Measurements from ENCODE around the gene SMYD3. TPM values are rescaled to one million over a fixed set of nuclear protein-coding genes. Genes with fewer than 3 reads are reported as not detected.

Gene SMYD3
- total and polyA plus RNA-seq, 2 donors (not counting 1 experiment from before 2014, with no cell fraction given): 69.4 to 83.1 TPM

DNA sequence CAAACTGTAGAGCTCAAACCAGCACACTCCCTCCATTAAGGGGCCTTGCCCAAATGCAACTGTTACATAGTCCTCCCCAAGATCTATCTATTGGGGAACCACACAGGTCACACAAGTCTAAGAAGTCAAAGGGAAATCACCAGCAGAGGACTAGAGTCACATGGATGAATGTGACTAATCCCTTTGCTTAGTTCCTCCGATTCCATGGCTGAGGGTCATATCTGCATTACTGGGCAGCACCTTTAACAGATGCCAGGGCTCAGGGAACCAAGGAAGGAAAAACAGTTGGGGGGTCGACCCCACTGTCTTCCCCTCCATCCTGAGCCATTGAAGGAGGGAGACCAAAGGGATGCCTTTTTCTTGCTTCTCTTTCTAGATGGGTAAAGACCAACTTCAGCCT lies 23.4 kb upstream of the SMYD3 start:
- TF ChIP-seq, protein P1, sequence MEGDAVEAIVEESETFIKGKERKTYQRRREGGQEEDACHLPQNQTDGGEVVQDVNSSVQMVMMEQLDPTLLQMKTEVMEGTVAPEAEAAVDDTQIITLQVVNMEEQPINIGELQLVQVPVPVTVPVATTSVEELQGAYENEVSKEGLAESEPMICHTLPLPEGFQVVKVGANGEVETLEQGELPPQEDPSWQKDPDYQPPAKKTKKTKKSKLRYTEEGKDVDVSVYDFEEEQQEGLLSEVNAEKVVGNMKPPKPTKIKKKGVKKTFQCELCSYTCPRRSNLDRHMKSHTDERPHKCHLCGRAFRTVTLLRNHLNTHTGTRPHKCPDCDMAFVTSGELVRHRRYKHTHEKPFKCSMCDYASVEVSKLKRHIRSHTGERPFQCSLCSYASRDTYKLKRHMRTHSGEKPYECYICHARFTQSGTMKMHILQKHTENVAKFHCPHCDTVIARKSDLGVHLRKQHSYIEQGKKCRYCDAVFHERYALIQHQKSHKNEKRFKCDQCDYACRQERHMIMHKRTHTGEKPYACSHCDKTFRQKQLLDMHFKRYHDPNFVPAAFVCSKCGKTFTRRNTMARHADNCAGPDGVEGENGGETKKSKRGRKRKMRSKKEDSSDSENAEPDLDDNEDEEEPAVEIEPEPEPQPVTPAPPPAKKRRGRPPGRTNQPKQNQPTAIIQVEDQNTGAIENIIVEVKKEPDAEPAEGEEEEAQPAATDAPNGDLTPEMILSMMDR (conservative IDR thresholded peaks at IDR 0.05 in 1 of 2, IDR thresholded peaks at IDR 0.05 in 1 of 2; ENCODE audit: low read depth in 1 of 2, low read length in 2 of 2): no peak
- TF ChIP-seq EZH2 (IDR thresholded peaks at IDR 0.05; ENCODE audit: low read length, missing control alignments): no peak
- H3K79me2 ChIP-seq (ENCODE audit: control insufficient read depth, insufficient read depth, low read length): no peaks in the 10 kb centered on the region
- no peak overlapping the region for H3K4me3 ChIP-seq (replicated peaks in 1 of 4; ENCODE audit: control extremely low read depth in 1 of 4, insufficient read depth in 1 of 4, low read depth in 3 of 4, low read length in 4 of 4)
- H3K27ac ChIP-seq (ENCODE audit: insufficient read depth, low read length): no peak overlapping the region
- no peaks in the 10 kb centered on the region for H3K9me3 ChIP-seq (ENCODE audit: control insufficient read depth, insufficient read depth, low read depth, low read length)
- no peaks in the 10 kb centered on the region for H4K20me1 ChIP-seq (ENCODE audit: control insufficient read depth, extremely low read depth, insufficient read depth, low read length)
- no peak overlapping the region for H3K4me2 ChIP-seq (ENCODE audit: extremely low read depth, insufficient read depth, low read length)
- H3K27me3 ChIP-seq (ENCODE audit: control insufficient read depth, insufficient read depth, low read length): peaks cover 5% of the 10 kb centered on the region
- no peaks in the 10 kb centered on the region for H3K4me1 ChIP-seq (ENCODE audit: control insufficient read depth, extremely low read depth, insufficient read depth, low read length)
- no peak for DNase-seq (ENCODE audit: low read depth in 2 of 2)
- no peak overlapping the region for H3K9ac ChIP-seq (ENCODE audit: insufficient read depth, low read length)
- H3K36me3 ChIP-seq (ENCODE audit: control insufficient read depth, insufficient read depth, low read length): no peaks in the 10 kb centered on the region
- no peak overlapping the region for H2AFZ ChIP-seq (ENCODE audit: low read length)

GRCh38 chr1:246528933-246529731 lies 22.1 kb upstream of the SMYD3 start:
- Histone ChIP-seq H4K20me1 (ENCODE audit: control insufficient read depth, extremely low read depth, insufficient read depth, low read length) (no peaks in the 10 kb centered on the region), H3K4me1 (ENCODE audit: control insufficient read depth, extremely low read depth, insufficient read depth, low read length) (no peaks in the 10 kb centered on the region), H3K4me2 (ENCODE audit: extremely low read depth, insufficient read depth, low read length) (no peak overlapping the region), H3K27ac (ENCODE audit: insufficient read depth, low read length) (no peak overlapping the region), H3K9me3 (ENCODE audit: control insufficient read depth, insufficient read depth, low read depth, low read length) (no peaks in the 10 kb centered on the region), H3K79me2 (ENCODE audit: control insufficient read depth, insufficient read depth, low read length) (no peaks in the 10 kb centered on the region), H3K36me3 (ENCODE audit: control insufficient read depth, insufficient read depth, low read length) (no peaks in the 10 kb centered on the region), H3K27me3 (ENCODE audit: control insufficient read depth, insufficient read depth, low read length) (peaks cover 5% of the 10 kb centered on the region), H3K9ac (ENCODE audit: insufficient read depth, low read length) (no peak overlapping the region), H2AFZ (ENCODE audit: low read length) (no peak overlapping the region), H3K4me3 (replicated peaks in 1 of 4; ENCODE audit: control extremely low read depth in 1 of 4, insufficient read depth in 1 of 4, low read depth in 3 of 4, low read length in 4 of 4) (no peak overlapping the region)
- no peak for DNase-seq (ENCODE audit: low read depth in 2 of 2)
- TF ChIP-seq, protein P1 (conservative IDR thresholded peaks at IDR 0.05 in 1 of 2, IDR thresholded peaks at IDR 0.05 in 1 of 2; ENCODE audit: low read depth in 1 of 2, low read length in 2 of 2): no peak
- no peak for TF ChIP-seq EZH2 (IDR thresholded peaks at IDR 0.05; ENCODE audit: low read length, missing control alignments)

GRCh38 chr1:246527402-246528088 lies 20.5 kb upstream of the SMYD3 start:
- Histone ChIP-seq H3K9ac (ENCODE audit: insufficient read depth, low read length) (no peak overlapping the region), H3K4me1 (ENCODE audit: control insufficient read depth, extremely low read depth, insufficient read depth, low read length) (no peaks in the 10 kb centered on the region), H3K4me2 (ENCODE audit: extremely low read depth, insufficient read depth, low read length) (no peak overlapping the region), H3K79me2 (ENCODE audit: control insufficient read depth, insufficient read depth, low read length) (no peaks in the 10 kb centered on the region), H3K27ac (ENCODE audit: insufficient read depth, low read length) (no peak overlapping the region), H3K9me3 (ENCODE audit: control insufficient read depth, insufficient read depth, low read depth, low read length) (no peaks in the 10 kb centered on the region), H3K36me3 (ENCODE audit: control insufficient read depth, insufficient read depth, low read length) (no peaks in the 10 kb centered on the region), H2AFZ (ENCODE audit: low read length) (no peak overlapping the region), H4K20me1 (ENCODE audit: control insufficient read depth, extremely low read depth, insufficient read depth, low read length) (no peaks in the 10 kb centered on the region), H3K4me3 (replicated peaks in 1 of 4; ENCODE audit: control extremely low read depth in 1 of 4, insufficient read depth in 1 of 4, low read depth in 3 of 4, low read length in 4 of 4) (no peak overlapping the region), H3K27me3 (ENCODE audit: control insufficient read depth, insufficient read depth, low read length) (peaks cover 3% of the 10 kb centered on the region)
- no peak for TF ChIP-seq EZH2 (IDR thresholded peaks at IDR 0.05; ENCODE audit: low read length, missing control alignments)
- DNase-seq (ENCODE audit: low read depth in 2 of 2): no peak
